Naive B cell (primary cell): ENCODE measurements around the gene SPINK4. TPM values are rescaled to one million over a fixed set of nuclear protein-coding genes. Genes with fewer than 3 reads are reported as not detected.

ENCODE experiments used
- ATAC-seq, 2 donors: fragments of 150-1000 bp; cut with Tn5 transposase; 2 replicates each; pipeline ENCODE4 v1.10.0; 2021; ENCODE audit warnings: low read depth in 2 of 2, mild to moderate bottlenecking in 2 of 2, moderate library complexity in 2 of 2
- DNase-seq: peaks from one replicate; pipeline ENCODE4 v3.0.0; 2022
- H3K27ac Mint-ChIP-seq, 6 donors: one replicate each; pipeline ENCODE4 v1.8.0; 2020 to 2022; ENCODE audit warnings: mild to moderate bottlenecking in 6 of 6, mixed read lengths in 6 of 6, moderate library complexity in 5 of 6, inconsistent platforms in 2 of 6
- H3K27me3 Mint-ChIP-seq, 3 donors: one replicate each; pipeline ENCODE4 v1.8.0; 2021 to 2022; ENCODE audit warnings: mixed read lengths in 3 of 3, mild to moderate bottlenecking in 1 of 3
- H3K36me3 Mint-ChIP-seq, 2 donors: one replicate each; pipeline ENCODE4 v1.8.0; 2020 to 2022; ENCODE audit warnings: mixed read lengths in 2 of 2, inconsistent platforms in 1 of 2, mild to moderate bottlenecking in 1 of 2
- H3K4me1 Mint-ChIP-seq, 3 donors: one replicate each; pipeline ENCODE4 v1.8.0; 2020 to 2022; ENCODE audit warnings: mixed read lengths in 3 of 3, inconsistent platforms in 1 of 3, mild to moderate bottlenecking in 1 of 3, moderate library complexity in 1 of 3
- H3K4me3 Mint-ChIP-seq, 8 donors: one replicate each; pipeline ENCODE4 v1.8.0; 2020 to 2022; ENCODE audit warnings: mild to moderate bottlenecking in 8 of 8, mixed read lengths in 8 of 8, moderate library complexity in 8 of 8, inconsistent platforms in 2 of 8
- H3K9me3 Mint-ChIP-seq, 7 donors: one replicate each; pipeline ENCODE4 v1.8.0; 2020 to 2022; ENCODE audit warnings: mixed read lengths in 7 of 7, mild to moderate bottlenecking in 5 of 7, inconsistent platforms in 2 of 7, moderate library complexity in 1 of 7
- polyA plus RNA-seq, 6 donors: library from polyadenylated mRNA; unstranded; fragments of 300-500 nt; fragmentation: Illumina TruSeq; gene quantifications; one replicate each; pipeline ENCODE4 v1.2.3, GENCODE V29; 2021; ENCODE audit warnings: low read depth in 6 of 6

The SPINK4 gene
- polyA plus RNA-seq, 6 donors from 2014 or later = not detected

- no peaks in the 10 kb centered on the region for H3K27me3 Mint-ChIP-seq
- DNase-seq = no peak
- H3K9me3 Mint-ChIP-seq = peaks cover 0 to 2% (median 0%) of the 10 kb centered on the region in 7 donors
- ATAC-seq = no peak
- peak overlapping the region in 4 of 6 donors; percentile 18 to 100 (median 57) for H3K27ac Mint-ChIP-seq
- peak overlapping the region in 1 of 8 donors; percentile 95 for H3K4me3 Mint-ChIP-seq
- peaks cover 14 to 45% of the 10 kb centered on the region in 2 donors for H3K36me3 Mint-ChIP-seq
- peaks cover 67 to 86% (median 77%) of the 10 kb centered on the region in 3 donors for H3K4me1 Mint-ChIP-seq
These were observed 53.8 kb downstream of the SPINK4 start for GRCh38 chr9:33293782-33294181.

GRCh38 chr9:33294670-33295432, 54.9 kb downstream of the SPINK4 start:
- Mint-ChIP-seq H3K4me1 (peaks cover 72 to 97% (median 85%) of the 10 kb centered on the region in 3 donors), H3K27me3 (no peaks in the 10 kb centered on the region), H3K36me3 (peaks cover 19 to 45% of the 10 kb centered on the region in 2 donors), H3K27ac (peak overlapping the region; percentile 49 to 98 (median 86)), H3K4me3 (peak overlapping the region; percentile 22 to 81 (median 58)), H3K9me3 (peaks cover 0 to 2% (median 0%) of the 10 kb centered on the region in 7 donors)
- ATAC-seq = no peak
- no peak for DNase-seq

DNA sequence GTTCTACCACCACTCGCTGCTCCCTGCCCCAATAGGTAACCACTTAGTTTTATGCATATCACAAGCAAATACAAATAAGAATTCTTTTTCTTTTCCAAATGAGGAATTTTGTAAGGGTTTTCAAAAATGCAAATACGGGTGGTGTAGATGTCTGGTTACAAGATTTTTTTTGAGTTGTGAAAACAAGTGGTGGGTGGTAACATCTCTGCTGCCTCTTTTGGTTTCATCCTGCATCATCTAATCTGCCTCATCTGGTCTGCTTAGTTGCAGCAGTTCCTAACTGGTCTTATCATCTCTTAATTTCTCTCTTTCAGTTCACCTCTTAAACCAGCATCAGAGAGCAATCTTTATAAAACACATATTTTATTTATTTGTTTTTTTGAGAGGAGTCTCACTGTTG, 55.6 kb downstream of the SPINK4 start:
- ATAC-seq (no peak), DNase-seq (no peak)
- Mint-ChIP-seq H3K4me1 (peaks cover 68 to 95% (median 83%) of the 10 kb centered on the region in 3 donors), H3K27me3 (no peaks in the 10 kb centered on the region), H3K27ac (peak overlapping the region in 5 of 6 donors; percentile 83 to 98 (median 97)), H3K9me3 (no peaks in the 10 kb centered on the region), H3K36me3 (peaks cover 19 to 45% of the 10 kb centered on the region in 2 donors), H3K4me3 (peak overlapping the region; percentile 23 to 81 (median 67))

DNA sequence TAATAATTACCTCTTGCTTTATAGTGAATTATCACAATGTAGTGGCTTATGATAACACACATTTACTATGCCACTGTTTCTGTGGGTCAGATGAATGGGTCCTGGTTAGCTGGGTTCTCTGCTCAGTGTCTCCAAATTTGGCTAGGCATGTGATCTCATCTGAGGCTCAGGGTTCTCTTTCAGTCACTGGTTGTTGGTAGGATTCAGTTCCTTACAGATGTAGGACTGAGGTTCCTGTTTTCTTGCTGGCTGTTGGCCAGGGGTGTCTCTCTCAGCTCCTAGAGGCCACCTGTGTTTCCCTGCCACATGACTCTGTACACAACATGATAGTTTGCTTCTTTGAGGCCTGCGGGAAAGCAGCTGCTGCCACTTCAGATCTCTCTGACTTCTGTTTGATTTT, 57.5 kb downstream of the SPINK4 start:
- peaks cover 18 to 46% of the 10 kb centered on the region in 2 donors for H3K36me3 Mint-ChIP-seq

More for the DNA sequence above, 57.5 kb downstream of the SPINK4 start:
- peak overlapping the region; percentile 95 to 98 (median 97) for H3K27ac Mint-ChIP-seq
- ATAC-seq = peak; percentile 97 to 99
- H3K9me3 Mint-ChIP-seq = no peaks in the 10 kb centered on the region
- DNase-seq = peak; percentile 84
- peaks cover 54 to 81% (median 74%) of the 10 kb centered on the region in 3 donors for H3K4me1 Mint-ChIP-seq
- no peaks in the 10 kb centered on the region for H3K27me3 Mint-ChIP-seq
- H3K4me3 Mint-ChIP-seq = peak overlapping the region; percentile 21 to 85 (median 72)

Other genes starting within 250 kb of the SPINK4 start
- gene APTX, start 238.5 kb upstream of the SPINK4 start, polyA plus RNA-seq = 10 to 100 TPM; 25.5 to 34.0 (median 29.4) TPM
- gene DNAJA1, start 214.9 kb upstream of the SPINK4 start, polyA plus RNA-seq = 100 to 1,000 TPM in 1 of 6 donors, 10 to 100 TPM in 5; 69.9 to 104 (median 86.7) TPM
- 10 to 100 TPM; 19.6 to 44.5 (median 25.8) TPM for gene SMU1, start 163.5 kb upstream of the SPINK4 start, polyA plus RNA-seq
- 100 to 1,000 TPM in 1 of 6 donors, 10 to 100 TPM in 5; 30.4 to 112 (median 72.8) TPM for gene B4GALT1, start 72.8 kb upstream of the SPINK4 start, polyA plus RNA-seq
- 10 to 100 TPM; 45.7 to 85.6 (median 73.2) TPM for gene BAG1, start 24.5 kb downstream of the SPINK4 start, polyA plus RNA-seq
- gene CHMP5, start 24.9 kb downstream of the SPINK4 start, polyA plus RNA-seq = 10 to 100 TPM; 41.6 to 76.4 (median 54.2) TPM
- gene NFX1, start 50.3 kb downstream of the SPINK4 start, polyA plus RNA-seq = 10 to 100 TPM; 25.7 to 59.9 (median 41.2) TPM
- gene AQP7, start 162.4 kb downstream of the SPINK4 start, polyA plus RNA-seq = not detected
- 1 to 10 TPM in 3 of 6 donors, under 1 TPM in 3; 0.18 to 1.9 (median 0.94) TPM for gene AQP3, start 207.4 kb downstream of the SPINK4 start, polyA plus RNA-seq
- gene NOL6, start 233.8 kb downstream of the SPINK4 start, polyA plus RNA-seq = 10 to 100 TPM in 5 of 6 donors, 1 to 10 TPM in 1; 5.7 to 23.9 (median 11.4) TPM